NCI-H82 treated with DMSO at 0.1 percent for 48 hours (cell line): ENCODE measurements around the gene CCDC154.
A peak's percentile ranks its signal among the peaks of the same experiment; 100 is the strongest.
"Not testable (repeated sequence)": the region's sequence is repeated elsewhere in the genome, so short reads cannot be mapped to it uniquely, and the experiment has no call there.

Source experiments
- DNase-seq: peaks from one replicate; lab custom pipeline; 2025; ENCODE audit not compliant: unreplicated experiment; lab: John Stamatoyannopoulos, UW

Gene CCDC154, protein sequence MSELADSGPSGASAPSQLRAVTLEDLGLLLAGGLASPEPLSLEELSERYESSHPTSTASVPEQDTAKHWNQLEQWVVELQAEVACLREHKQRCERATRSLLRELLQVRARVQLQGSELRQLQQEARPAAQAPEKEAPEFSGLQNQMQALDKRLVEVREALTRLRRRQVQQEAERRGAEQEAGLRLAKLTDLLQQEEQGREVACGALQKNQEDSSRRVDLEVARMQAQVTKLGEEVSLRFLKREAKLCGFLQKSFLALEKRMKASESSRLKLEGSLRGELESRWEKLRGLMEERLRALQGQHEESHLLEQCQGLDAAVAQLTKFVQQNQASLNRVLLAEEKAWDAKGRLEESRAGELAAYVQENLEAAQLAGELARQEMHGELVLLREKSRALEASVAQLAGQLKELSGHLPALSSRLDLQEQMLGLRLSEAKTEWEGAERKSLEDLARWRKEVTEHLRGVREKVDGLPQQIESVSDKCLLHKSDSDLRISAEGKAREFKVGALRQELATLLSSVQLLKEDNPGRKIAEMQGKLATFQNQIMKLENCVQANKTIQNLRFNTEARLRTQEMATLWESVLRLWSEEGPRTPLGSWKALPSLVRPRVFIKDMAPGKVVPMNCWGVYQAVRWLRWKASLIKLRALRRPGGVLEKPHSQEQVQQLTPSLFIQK

DNA sequence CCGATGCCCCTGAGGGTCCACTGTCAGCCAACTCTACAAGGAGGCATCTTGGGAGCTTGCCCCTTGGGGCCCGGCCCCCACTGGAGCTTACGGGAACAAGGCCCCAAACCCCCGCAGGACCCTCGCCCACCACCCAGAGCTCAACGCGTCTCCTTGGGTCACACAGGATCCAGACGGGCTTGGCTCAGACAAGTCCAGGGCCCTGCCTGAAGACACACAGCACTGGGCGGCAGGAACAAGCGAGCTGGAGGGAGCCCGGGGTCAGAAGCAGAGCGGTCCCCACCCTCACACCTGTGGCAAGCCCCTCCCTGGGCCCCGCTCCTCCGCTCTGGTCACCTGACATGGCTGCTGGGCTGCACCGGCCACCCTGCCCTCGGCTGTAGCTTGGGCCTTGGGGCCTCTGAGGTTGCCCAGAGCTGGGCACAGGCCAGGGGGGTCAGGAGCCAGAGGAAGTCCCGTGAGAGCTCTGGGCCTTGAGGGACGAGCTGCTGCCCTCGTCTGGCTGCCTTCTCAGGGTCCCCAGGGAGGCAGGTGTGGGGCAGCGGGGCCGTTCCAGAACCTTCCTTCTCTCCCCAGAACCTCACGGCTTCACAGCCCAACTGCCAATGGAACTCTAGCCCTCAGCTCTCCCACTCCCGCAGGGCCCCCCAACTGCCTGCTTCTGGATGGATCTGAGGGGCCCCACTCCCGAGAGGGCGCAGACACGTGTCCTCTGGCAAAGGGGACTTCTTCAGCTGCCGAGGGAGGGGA is at the start of gene CCDC154:
Gene CCDC154 (minus strand): TSS at position 577 of the 750 bp plus-strand sequence. CDS start 234 bp downstream, at position 343.
- no peak for DNase-seq

DNA sequence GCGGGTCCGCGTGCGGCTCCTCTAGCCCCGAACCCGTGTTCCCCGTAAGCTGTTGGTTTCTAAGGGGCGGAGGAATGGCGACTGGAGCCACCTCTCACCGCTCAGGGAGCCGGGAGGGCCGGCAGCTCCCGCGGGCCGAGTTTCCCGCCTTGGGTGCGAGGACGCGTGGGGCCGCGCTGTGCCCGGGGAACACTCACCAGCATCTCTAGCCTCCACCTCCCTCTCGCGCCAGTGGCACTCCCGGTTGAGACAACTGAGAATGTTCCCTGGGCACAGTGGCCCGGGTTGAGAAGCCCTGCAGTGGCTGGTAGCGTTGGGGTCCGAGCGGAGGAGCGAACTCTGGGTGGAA is 49.4 kb upstream of the CCDC154 start:
- no peak for DNase-seq

DNA sequence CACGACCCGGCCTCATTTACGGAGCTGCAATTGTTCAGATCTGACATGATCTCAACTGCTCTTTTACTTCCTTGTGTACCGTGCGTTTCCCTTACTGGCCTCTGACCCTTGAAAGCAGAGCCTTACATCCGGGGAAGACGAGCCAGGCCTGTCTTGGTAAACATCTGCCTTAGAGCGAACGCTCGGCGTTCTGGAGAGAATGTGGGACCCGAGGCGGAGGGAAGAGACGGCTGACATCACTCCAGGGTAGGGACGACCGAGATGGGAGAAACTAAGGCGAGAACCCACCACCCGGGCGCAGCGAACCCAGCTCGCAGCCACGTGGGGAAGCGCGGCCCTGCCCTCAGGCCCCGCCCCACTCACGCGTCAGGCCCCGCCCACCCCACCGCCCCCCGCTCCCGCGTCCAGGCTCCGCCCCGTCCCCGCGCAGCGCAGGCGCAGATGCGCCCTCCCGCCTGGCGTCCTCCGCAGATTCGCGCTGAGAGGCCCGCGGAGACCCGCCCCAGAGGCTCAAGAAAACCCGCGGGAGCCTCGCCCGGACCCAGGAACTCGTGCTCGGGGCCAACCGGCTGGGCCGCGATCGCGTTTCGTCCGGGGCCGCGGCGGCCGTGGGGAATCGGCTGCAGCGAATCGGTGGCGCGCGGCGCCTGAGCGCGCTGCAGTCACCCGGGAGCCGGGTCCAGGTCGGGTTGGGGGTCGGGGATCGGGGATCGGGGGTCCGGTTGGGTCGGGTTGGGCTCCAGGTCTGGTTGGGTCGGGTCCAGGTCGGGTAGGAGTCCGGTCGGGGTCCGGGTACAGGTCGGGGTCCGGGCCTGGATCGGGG is 48.8 kb upstream of the CCDC154 start, which contains the start of gene TELO2:
Gene TELO2 (plus strand): TSS at position 438 of the 823 bp plus-strand sequence. CDS start 922 bp downstream, outside the sequence.
- DNase-seq = peak; percentile 17

DNA sequence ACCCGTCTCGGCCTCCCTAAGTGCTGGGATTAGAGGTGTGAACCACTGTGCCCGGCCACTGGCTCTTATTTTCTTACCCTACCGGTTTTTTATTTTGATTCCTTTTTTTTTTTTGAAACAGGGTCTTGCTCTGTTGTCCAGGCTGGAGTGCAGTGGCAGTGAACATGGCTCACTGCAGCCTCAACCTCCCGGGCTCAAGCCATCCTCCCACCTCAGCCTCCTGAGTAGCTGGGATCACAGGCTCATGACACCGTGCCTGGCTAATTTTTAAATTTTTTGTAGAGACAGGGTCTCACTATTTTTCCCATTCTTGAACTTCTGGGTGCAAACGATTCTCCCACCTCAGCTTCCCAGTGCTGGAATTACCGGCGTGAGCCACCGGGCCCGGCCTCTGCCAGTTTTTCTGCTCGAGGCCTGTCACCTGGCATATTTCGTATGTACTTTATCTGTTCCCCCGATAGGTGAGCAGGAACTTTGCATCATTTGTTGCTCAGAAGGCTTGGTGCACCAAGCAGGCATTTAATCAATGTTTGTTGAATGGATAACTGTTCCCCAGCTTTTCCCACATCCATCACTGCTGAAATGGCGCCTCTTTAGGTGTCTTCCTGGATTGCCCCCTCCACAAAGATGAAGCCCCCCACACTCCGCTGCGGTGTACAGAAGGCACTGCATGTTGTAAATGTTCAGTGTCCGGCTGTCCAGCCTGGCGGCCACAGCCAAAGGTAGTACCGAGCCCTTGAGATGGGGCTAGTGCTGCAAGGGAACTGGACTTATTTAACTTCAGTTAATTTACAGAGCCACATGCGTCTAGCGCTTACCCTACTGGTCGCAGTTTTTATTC is 47.9 kb upstream of the CCDC154 start:
- DNase-seq = no peak

DNA sequence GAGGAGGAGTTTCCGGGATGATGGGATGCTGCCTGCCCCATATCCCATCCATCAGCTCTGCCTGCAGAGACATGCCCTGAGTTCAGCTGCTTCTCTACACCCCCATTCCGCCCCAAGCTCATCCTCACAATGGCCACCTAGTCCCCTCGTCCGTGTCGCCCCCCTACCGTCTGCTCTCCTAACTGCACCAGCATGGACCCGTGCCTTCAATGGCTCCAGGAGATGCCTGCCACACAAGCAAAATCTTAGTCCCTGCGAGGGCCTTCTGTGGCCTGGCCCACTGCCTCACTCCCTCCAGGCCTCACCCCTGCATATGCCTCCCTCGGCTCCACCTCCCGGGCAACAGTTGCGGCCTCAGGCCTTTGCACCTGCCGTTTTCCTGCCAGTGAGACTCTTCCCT is 47.0 kb upstream of the CCDC154 start:
- DNase-seq = no peak

DNA sequence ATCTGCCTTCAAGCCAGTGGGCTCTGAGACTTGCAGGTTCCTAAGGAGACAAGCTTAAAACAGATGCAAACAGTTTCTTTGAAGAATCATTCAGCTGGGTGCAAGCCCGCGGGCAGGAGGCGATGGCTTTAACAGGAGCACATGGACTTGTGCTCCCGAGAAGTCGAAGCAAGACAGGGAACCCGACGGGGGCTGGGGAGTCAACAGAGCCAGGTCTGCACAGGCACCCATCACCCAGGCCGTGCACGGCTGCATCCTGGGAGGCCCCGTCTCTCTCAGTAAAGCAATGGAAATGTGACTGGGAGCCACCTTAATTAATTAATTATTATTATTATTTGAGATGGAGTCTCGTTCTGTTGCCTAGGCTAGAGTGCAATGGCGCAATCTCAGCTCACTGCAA is 44.7 kb upstream of the CCDC154 start:
- DNase-seq = no peak

DNA sequence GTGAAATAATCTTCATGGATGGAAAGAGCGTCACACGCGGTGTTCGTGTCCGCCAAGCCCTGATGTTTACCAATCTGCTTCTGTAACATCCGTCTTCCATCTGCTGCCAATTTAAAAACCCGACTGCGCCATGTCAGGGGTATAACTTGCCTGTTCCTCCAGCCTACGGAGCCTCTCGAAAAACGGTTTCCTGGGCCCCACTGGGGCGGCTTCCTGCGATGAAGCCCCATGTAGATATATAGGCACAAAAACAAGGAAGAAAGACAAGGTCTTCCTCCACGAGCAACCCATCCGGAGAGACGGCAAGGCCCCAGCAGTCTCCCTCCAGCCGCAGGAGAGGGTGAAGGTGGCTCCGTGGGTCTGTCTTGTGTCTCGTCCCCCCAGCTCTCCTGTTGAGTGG is 44.3 kb upstream of the CCDC154 start, which contains the start of gene PTX4:
Gene PTX4 (minus strand): TSS at position 326 of the 400 bp plus-strand sequence. CDS start 35 bp downstream, at position 291.
- no peak for DNase-seq

DNA sequence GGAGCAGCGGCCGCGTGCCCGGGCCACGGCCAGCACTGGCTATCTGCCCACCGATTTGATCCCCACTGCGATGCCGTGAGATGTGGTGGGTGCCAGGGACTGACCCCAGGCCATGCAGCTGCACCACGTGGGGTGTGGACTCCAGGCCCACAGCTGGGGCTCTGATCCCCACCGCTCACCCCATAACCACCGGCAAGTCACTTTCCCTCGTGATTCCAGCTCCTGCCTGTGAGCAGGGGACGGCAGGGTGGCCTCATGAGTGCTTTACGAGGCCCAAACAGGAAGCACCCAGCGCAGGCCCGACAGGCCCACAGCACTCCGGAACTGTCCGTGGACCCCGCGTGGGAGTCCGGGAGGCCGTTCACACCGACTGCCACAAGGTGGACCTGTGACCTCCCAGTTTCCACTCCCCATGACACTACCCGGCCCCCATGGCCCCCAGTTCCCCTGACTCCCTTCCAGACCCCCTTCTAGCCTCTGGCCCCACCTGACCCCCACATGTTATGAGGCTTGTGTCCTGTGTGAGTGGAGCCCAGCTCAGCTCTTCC is 43.8 kb upstream of the CCDC154 start:
- no peak for DNase-seq

DNA sequence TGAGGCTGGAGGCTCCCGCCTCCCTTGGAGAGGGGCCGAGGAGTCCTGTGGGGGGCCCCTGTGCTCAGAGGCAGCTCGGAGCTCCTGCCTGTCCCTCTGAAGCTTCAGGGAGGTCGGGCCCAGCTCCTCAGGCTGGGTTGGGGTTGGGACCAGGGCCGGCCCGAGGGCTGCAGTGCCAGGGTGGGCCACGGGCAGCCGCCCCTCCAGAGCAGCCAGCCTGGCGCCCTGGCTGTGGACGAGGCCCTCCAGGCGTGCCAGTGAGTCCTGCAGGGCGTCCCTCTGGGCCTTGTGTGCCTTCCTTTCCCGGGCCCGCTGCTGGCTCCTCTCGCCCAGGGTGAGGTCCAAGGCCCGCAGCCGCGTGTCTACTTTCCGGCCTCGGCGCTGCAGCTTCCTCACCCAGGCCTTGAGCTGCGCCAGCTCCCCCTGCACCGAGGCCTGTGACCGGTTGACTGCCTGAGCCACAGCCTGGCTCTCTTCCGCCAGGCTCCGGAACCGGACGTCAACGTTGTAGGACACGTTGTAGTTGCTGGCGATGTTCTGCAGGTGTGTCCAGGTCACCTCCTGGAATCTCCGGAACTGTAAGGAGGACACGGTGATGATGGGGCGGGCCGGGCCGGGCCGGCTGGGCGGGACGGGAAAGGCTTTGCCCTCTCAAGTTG is 43.2 kb upstream of the CCDC154 start:
- no peak for DNase-seq

DNA sequence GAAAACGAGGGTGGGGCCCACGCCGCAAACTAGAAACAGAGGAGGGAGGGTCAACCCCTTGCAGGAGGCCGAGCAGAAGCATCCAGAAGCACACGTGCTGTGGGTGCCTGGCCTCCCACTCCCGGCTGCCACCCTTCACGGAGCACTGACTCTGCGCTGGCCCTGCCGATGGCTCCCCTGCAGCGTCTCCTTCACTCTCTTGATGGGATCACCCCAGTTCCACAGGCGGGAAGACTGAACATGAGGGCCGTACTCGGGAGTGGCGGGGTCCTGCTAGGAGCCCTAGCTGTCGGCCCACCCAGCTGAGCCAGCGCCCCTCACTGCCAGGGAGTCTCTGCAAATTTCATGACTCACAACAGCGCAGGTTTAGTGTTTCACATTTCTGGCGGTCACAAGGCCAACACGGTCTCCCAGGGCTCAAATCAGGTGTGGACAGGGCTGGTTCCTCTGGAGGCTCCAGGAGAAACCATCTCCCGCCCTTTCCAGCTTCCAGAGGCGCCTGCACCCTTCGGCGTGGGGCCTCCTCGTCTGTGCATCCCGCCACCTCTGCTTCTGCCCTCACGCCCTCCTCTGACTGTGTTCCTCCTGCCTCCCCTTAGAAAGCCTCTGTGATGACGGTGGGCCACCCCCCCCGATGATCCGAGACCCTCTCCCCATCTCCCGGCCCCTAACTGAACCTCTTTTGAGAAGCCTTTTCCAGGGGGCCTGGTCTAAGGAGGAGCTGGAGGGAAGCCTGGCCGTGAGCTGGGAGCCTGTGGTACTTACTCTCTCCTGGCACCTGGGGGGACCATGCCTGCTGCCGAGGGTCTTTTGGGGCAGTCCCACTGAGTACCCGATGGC is 42.4 kb upstream of the CCDC154 start:
- no peak for DNase-seq

DNA sequence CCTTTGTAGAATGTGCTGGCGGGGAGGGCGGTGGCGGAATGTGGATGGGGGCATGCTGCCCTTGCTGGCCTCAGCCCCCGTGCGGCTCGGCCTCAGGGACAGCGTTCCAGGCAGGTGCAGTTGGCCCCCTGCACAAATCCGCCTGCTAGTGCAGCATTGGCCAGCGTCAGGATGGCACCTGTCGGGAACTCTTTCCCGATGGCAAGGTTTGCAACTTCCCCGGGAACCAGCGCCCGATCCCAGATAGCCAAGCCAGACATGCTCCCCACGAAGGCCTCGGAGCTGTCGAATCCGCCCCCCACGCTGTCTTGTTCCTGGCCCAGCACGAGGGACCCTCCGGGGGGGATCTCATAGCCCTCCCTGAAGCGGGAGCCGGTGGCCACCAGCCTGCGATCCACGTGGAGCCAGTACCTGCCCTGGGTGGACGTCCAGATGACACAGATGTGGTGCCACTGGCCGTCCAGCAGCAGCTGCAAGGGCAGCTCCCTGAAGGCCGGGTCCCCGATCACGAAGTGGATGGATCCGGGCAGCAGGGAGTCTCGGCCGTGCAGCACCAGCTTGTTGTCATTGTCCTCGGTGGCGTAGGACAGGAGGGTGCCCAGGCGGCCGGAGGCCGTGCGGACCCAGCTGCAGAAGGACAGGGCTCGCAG is 41.6 kb upstream of the CCDC154 start:
- DNase-seq = no peak

DNA sequence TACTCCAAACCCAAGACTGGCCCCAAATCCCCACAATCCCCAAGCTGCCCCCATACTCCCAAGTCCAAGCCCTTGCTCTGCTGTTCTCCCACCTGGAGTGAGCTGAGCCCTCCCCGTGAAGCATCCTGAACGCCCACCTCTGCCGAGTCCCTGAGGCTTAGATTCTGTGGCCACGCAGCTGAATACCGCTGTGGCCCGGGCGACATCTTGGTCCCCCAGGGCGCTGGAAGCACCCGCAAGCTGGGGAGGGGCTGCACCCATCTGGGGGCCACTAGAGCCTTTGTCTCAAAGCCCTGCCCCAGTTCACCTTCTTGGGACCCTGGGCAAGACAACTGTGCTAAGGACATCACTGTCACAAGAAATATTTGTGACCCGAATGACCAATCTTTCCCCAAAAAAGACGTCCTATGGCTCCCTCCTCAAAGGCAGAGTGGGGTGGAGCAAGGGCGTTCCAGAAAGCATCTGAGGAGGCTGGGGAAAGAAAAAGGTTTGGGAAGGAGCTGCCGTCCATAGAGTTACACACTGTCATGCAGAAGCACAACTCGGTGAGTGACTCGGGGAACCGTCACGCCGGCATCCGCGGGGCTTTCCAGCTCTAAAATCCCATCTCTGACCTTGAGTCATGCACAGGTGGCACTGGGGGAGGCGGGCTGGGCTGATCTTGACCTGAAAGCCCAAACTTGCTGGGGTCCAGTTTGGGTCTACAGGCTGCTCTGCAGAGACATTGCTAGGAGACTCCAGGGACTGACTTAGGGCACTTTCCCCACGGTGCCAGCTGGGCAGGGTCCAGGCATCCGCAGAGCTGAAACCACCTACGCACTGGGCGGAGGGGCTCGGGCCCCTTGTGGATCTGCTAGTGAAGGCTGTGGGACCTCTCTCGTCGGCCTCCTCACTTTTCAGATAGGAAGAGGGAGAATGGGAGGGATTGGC is 37.8 kb upstream of the CCDC154 start:
- DNase-seq = no peak

DNA sequence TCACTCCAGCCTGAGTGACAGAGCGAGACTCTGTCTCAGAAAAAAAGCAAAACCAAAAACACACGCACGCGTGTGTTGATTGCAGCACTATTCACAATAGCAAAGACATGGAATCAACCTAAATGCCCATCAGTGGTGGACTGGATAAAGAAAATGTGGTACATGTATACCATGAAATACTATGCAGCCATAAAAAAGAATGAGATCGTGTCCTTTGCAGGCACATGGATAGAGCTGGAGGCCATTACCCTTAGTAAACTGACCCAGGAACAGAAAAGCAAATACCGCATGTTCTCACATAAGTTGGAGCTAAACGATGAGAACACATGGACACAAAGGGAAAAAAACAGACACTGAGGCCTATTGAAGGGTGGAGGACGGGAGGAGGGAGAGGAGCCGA is 34.6 kb upstream of the CCDC154 start:
- DNase-seq = not testable (repeated sequence)

DNA sequence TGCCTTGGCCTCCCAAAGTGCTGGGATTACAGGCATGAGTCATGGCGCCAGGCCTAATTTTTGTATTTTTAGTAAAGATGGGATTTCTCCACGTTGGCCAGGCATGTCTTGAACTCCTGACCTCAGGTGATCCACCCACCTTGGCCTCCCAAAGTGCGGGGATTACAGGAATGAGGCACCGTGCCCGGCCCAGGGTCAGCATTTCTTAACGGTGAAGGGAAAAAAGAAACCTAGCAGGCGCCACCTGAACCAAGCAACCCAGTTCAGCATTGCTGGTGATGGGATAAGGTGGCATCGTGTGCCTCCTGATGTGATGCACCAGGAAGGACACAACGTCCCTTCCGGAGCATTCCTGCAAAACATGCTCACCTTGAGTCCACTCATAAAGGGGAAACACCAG is 32.7 kb upstream of the CCDC154 start:
- DNase-seq = no peak

DNA sequence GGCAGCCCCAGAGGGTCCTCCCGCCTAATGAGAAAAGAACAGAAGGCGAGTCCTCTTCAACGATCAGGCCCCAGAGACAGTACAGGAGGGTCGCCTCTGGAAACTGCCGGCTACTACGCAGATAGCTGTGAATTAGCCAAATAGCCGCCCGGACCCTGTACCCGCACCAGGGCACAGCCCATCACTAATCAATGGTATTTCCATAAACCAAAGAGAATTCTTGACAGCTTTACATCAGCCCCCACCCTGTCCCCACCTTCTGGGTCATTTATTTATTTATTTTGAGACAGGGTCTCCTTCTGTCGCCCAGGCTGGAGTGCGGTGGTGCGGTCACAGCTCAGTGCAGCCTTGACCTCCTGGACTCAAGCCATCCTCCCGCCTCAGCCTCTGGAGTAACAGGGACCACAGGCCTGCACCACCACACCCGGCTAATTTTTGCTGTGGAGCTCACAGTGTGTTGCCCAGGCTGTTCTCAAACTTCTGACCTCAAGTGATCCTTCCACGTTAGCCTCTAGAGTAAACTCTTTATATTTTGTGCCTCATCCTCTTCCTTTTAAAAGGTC is 31.3 kb upstream of the CCDC154 start:
- no peak for DNase-seq
